HG02678 (cell line): ENCODE results near the gene SORBS2.

Experiments
- ATAC-seq: cut with Tn5 transposase; IDR thresholded peaks from one replicate; pipeline ENCODE4 v1.9.1; 2021; ENCODE audit warnings: mild to moderate bottlenecking, moderate library complexity; ENCODE audit not compliant: unreplicated experiment

Gene SORBS2

GRCh38 chr4:185648631-185649030 lies 163.4 kb downstream of the SORBS2 start:
- no peak for ATAC-seq

GRCh38 chr4:185645403-185645802 lies 166.6 kb downstream of the SORBS2 start:
- no peak for ATAC-seq

- ATAC-seq: no peak
These were observed 167.6 kb downstream of the SORBS2 start for GRCh38 chr4:185644408-185644807.

- no peak for ATAC-seq
These were observed 169.1 kb downstream of the SORBS2 start for GRCh38 chr4:185642907-185643306.

GRCh38 chr4:185640811-185641675 lies 171.0 kb downstream of the SORBS2 start:
- ATAC-seq: no peak

GRCh38 chr4:185638548-185639301 lies 173.3 kb downstream of the SORBS2 start:
- no peak for ATAC-seq

- ATAC-seq: no peak
These were observed 173.9 kb downstream of the SORBS2 start for GRCh38 chr4:185638093-185638492.

GRCh38 chr4:185637163-185637875 lies 174.7 kb downstream of the SORBS2 start:
- ATAC-seq: no peak

GRCh38 chr4:185634066-185634652 lies 177.8 kb downstream of the SORBS2 start:
- ATAC-seq: no peak

- ATAC-seq: no peak
These were observed 185.2 kb downstream of the SORBS2 start for GRCh38 chr4:185626798-185627197.

- ATAC-seq: no peak
These were observed 186.5 kb downstream of the SORBS2 start for GRCh38 chr4:185625503-185625902.

- ATAC-seq: no peak
These were observed 187.8 kb downstream of the SORBS2 start for GRCh38 chr4:185624259-185624589.

- ATAC-seq: no peak
These were observed 188.3 kb downstream of the SORBS2 start for GRCh38 chr4:185623444-185624258.

GRCh38 chr4:185608185-185608584 lies 203.8 kb downstream of the SORBS2 start:
- ATAC-seq: no peak

- no peak for ATAC-seq
These were observed 209.6 kb downstream of the SORBS2 start for GRCh38 chr4:185602397-185602796.

GRCh38 chr4:185600801-185601434 lies 211.1 kb downstream of the SORBS2 start:
- no peak for ATAC-seq

GRCh38 chr4:185599553-185600243 lies 212.3 kb downstream of the SORBS2 start:
- ATAC-seq: no peak

GRCh38 chr4:185598846-185599552 lies 213.0 kb downstream of the SORBS2 start:
- no peak for ATAC-seq
